Measurements from ENCODE around the gene UNC50. TPM values are rescaled to one million over a fixed set of nuclear protein-coding genes. Genes with fewer than 3 reads are reported as not detected.

UNC50 gene
- polyA plus RNA-seq, 1 donor (not counting 4 experiments of a cell fraction or from before 2014, with no cell fraction given): 75.2 TPM

DNA sequence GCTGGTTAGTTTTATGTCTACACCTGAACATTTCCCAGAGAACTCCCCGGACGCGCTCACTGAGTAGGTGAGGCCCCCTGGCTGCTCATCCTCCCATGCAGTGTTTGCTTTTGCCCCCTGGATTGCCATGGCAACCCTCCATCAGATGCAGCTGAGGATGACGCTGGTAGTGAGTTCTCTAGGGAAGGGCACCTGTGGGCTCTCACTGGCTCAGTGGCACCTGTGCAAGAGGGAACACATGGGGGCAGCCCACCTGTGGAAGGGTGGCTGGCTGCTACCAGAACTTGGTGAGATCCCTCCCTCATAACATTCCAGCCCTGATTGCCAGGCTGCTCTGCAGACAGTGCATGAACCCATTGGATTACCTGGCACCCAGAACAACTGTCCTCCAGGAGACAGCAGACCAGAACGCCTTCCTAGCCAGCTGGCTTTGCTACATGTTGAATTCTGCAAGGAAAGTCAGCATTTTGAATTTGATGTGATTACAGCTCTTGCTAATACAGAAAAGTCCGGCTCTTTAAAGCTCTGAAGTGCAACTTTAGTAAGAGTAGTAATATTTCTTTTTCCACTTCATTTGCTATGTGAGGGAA lies 21.7 kb upstream of the UNC50 start:
- H3K9ac ChIP-seq (ENCODE audit: control insufficient read depth, extremely low read depth, insufficient read depth, low read length): no peak overlapping the region
- no peaks in the 10 kb centered on the region for H3K79me2 ChIP-seq (ENCODE audit: control insufficient read depth, insufficient read depth, low read length)
- no peaks in the 10 kb centered on the region for H4K20me1 ChIP-seq (ENCODE audit: control insufficient read depth, extremely low read depth, insufficient read depth, low read length)
- no peak overlapping the region for H3K27ac ChIP-seq (ENCODE audit: control insufficient read depth, insufficient read depth, low read length)
- H3K4me1 ChIP-seq (ENCODE audit: control insufficient read depth, extremely low read depth, insufficient read depth, low read length): peaks cover 3% of the 10 kb centered on the region
- no peak overlapping the region for H3K4me2 ChIP-seq (ENCODE audit: control insufficient read depth, extremely low read depth, insufficient read depth, low read depth, low read length)
- H3K9me3 ChIP-seq (ENCODE audit: control insufficient read depth, low read depth, low read length): no peaks in the 10 kb centered on the region
- TF ChIP-seq, protein P1, sequence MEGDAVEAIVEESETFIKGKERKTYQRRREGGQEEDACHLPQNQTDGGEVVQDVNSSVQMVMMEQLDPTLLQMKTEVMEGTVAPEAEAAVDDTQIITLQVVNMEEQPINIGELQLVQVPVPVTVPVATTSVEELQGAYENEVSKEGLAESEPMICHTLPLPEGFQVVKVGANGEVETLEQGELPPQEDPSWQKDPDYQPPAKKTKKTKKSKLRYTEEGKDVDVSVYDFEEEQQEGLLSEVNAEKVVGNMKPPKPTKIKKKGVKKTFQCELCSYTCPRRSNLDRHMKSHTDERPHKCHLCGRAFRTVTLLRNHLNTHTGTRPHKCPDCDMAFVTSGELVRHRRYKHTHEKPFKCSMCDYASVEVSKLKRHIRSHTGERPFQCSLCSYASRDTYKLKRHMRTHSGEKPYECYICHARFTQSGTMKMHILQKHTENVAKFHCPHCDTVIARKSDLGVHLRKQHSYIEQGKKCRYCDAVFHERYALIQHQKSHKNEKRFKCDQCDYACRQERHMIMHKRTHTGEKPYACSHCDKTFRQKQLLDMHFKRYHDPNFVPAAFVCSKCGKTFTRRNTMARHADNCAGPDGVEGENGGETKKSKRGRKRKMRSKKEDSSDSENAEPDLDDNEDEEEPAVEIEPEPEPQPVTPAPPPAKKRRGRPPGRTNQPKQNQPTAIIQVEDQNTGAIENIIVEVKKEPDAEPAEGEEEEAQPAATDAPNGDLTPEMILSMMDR (optimal IDR thresholded peaks at IDR 0.05 in 1 of 3, IDR thresholded peaks at IDR 0.05 in 1 of 3, conservative IDR thresholded peaks at IDR 0.05 in 1 of 3; ENCODE audit: extremely low read depth in 1 of 3, insufficient read depth in 2 of 3, low read length in 3 of 3): no peak
- no peak for TF ChIP-seq EZH2 (IDR thresholded peaks at IDR 0.05; ENCODE audit: low read length)
- dilution Hi-C loops (cut with MboI; ENCODE audit: extremely low pct_ligation_motif_present, low sequenced_read_pairs): no loop called here
- H3K9me1 ChIP-seq (ENCODE audit: control insufficient read depth, extremely low read depth, insufficient read depth, low read length): no peaks in the 10 kb centered on the region
- no peaks in the 10 kb centered on the region for H3K27me3 ChIP-seq (ENCODE audit: control insufficient read depth, extremely low read depth, insufficient read depth, low read length)
- DNase-seq (ENCODE audit: low read depth, low spot score) (no peak), FAIRE-seq (no peak)
- peaks cover 3 to 9% of the 10 kb centered on the region in 2 experiments for H3K36me3 ChIP-seq (ENCODE audit: control insufficient read depth in 2 of 2, extremely low read depth in 1 of 2, insufficient read depth in 2 of 2, low read length in 2 of 2)
- H3K4me3 ChIP-seq (ENCODE audit: control insufficient read depth in 2 of 3, extremely low read depth in 1 of 3, insufficient read depth in 2 of 3, low read depth in 1 of 3, low read length in 3 of 3): no peak overlapping the region
- H2AFZ ChIP-seq (ENCODE audit: control insufficient read depth, low read length): no peak overlapping the region

DNA sequence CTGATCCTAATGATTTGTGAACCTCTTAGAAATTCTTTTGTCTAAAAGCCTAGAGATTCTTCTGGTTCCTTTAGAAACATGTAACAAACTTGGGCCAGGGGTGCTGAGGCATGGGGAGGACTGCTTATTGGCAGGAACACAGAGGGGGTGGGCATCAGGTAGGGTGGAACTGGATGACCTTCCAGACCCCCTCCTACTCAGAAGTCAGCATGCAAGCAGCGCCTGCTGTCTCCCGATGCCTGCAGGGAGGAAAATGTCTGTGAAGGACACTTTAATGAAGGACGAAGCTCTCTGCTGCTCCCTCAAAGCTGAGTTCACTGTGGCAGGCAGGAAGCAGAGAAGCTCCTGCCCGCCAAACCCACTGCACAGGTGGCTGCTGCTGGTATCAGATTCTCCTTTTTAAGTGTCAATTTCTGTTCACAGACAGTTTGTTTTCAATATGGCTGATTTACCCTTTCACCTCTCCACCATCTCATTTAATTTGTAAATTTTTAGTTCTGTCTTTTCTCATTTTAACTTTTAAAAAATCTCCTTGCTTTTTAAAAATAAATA lies 19.4 kb upstream of the UNC50 start:
- Histone ChIP-seq H3K4me2 (ENCODE audit: control insufficient read depth, extremely low read depth, insufficient read depth, low read depth, low read length) (no peak overlapping the region), H3K9ac (ENCODE audit: control insufficient read depth, extremely low read depth, insufficient read depth, low read length) (no peak overlapping the region), H3K9me3 (ENCODE audit: control insufficient read depth, low read depth, low read length) (no peaks in the 10 kb centered on the region), H3K27me3 (ENCODE audit: control insufficient read depth, extremely low read depth, insufficient read depth, low read length) (no peaks in the 10 kb centered on the region), H3K27ac (ENCODE audit: control insufficient read depth, insufficient read depth, low read length) (no peak overlapping the region), H3K79me2 (ENCODE audit: control insufficient read depth, insufficient read depth, low read length) (no peaks in the 10 kb centered on the region), H3K4me1 (ENCODE audit: control insufficient read depth, extremely low read depth, insufficient read depth, low read length) (peaks cover 4% of the 10 kb centered on the region), H4K20me1 (ENCODE audit: control insufficient read depth, extremely low read depth, insufficient read depth, low read length) (no peaks in the 10 kb centered on the region), H2AFZ (ENCODE audit: control insufficient read depth, low read length) (no peak overlapping the region), H3K9me1 (ENCODE audit: control insufficient read depth, extremely low read depth, insufficient read depth, low read length) (no peaks in the 10 kb centered on the region), H3K4me3 (ENCODE audit: control insufficient read depth in 2 of 3, extremely low read depth in 1 of 3, insufficient read depth in 2 of 3, low read depth in 1 of 3, low read length in 3 of 3) (no peak overlapping the region), H3K36me3 (ENCODE audit: control insufficient read depth in 2 of 2, extremely low read depth in 1 of 2, insufficient read depth in 2 of 2, low read length in 2 of 2) (peaks cover 3% of the 10 kb centered on the region in 2 experiments)
- FAIRE-seq (no peak), DNase-seq (ENCODE audit: low read depth, low spot score) (no peak)
- dilution Hi-C loops (cut with MboI; ENCODE audit: extremely low pct_ligation_motif_present, low sequenced_read_pairs): no loop called here
- TF ChIP-seq, protein P1 (optimal IDR thresholded peaks at IDR 0.05 in 1 of 3, IDR thresholded peaks at IDR 0.05 in 1 of 3, conservative IDR thresholded peaks at IDR 0.05 in 1 of 3; ENCODE audit: extremely low read depth in 1 of 3, insufficient read depth in 2 of 3, low read length in 3 of 3): no peak
- TF ChIP-seq EZH2 (IDR thresholded peaks at IDR 0.05; ENCODE audit: low read length): no peak

Measured in keratinocyte (primary cell).